Activated CD8-positive, alpha-beta memory T cell treated with anti-CD3 and anti-CD28 coated beads, Interleukin-2, amount 50 U/mL, for 24 hours (primary cell): ENCODE results near the gene MRPS27.
A peak's percentile ranks its signal among the peaks of the same experiment; 100 is the strongest.

Source experiments
- DNase-seq: peaks from one replicate; pipeline ENCODE4 v3.0.0-alpha.2; 2020; ENCODE audit errors: extremely low read depth

Gene MRPS27

GRCh38 chr5:72256536-72256935 lies 63.5 kb downstream of the MRPS27 start:
- no peak for DNase-seq

- no peak for DNase-seq
These were observed 64.4 kb downstream of the MRPS27 start for GRCh38 chr5:72255670-72256069.

- no peak for DNase-seq
These were observed 64.8 kb downstream of the MRPS27 start for GRCh38 chr5:72255237-72255636.

DNA sequence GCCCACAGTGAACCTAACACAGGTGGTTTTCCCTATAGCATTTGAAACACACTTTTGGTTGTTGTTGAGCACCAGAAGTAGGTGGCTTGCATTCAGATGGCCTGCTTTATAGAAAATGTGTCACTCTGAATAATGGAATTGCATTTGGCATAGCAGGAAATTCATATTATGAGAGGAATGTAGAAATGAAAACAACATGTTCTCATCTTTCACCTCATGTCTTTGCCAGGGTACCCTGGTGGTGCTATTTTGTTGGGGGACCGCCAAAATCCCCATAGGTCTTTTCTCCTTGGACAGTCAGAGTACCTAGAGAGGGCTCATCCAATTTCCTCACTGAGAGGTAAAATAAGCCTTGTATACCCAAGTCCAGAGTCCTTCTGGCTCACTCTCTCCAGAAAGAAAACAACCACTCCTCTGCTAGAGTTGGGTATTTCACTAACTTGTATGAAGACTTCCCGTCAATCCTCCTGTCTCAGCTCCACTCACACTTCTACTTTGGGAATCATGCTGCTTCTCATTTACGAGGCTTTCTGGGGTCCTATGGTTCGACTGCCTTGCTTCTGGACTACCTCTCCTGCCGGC lies 67.4 kb downstream of the MRPS27 start:
- DNase-seq, result no peak

DNA sequence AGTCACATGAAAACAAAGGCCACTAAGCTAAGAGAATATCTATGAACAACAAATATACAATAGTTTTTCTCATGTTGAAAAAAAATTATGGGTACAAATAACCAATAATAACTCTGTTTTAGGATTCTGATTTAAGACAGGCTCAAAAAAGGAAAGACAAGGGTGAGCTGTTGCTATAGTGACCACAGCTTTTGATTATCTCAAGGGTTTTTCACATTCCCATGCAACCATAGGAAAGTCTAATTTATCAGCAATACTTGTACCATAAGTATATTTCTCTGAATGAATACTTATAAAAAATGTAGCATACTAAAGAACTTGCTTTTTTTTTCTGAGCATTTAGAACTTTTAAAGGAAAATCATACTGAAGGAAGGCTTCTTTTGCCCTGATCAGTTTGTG lies 68.0 kb downstream of the MRPS27 start:
- no peak for DNase-seq

DNA sequence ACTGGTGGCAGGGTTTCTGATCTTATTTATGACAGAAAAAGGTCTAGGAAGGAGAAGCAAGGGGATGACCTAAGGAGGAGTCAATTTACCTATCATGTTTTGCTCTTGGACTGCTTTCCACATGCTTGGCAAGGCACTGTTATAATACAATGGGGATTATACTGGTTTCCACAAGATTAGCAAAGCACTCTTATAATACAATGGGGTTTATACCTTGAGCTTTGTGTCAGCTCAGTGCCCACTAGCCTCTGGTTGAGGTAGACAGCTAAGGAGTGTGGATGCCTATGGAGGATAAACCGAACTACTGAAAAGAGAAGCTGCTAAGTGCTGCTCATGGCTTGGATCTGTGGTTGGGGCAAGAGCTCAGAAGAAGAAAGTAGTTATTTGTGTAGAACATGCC lies 68.7 kb downstream of the MRPS27 start:
- DNase-seq, result no peak

GRCh38 chr5:72248410-72248981 lies 71.5 kb downstream of the MRPS27 start:
- no peak for DNase-seq

- DNase-seq, result no peak
These were observed 73.0 kb downstream of the MRPS27 start for GRCh38 chr5:72246954-72247442.

DNA sequence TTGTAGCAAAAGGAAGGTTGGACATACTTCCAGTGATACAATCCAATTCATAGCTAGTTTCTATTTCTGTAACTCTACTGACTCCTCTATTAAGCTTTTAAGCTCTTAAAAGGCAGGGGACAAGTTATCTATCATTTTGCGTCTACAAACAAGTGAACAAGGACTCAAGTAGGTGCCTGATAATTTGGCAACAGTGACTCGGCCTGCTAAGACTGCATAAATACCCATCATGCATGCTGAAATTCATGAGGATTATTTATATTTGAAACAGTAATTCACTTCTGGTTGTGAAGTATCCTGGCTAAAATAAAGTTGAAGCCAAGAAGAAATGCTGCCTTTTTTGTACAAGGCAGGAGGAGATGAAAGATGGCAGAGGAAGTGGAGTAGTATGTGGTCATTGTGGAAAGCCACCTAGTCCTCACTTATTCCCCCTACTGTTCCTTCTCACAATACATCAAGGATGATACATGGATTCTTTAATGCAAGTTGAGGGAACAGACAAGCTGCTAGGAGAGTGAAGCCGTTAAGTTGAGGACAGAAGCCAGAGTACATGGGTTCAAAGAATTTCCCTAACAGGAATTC lies 74.0 kb downstream of the MRPS27 start:
- DNase-seq, result no peak

DNA sequence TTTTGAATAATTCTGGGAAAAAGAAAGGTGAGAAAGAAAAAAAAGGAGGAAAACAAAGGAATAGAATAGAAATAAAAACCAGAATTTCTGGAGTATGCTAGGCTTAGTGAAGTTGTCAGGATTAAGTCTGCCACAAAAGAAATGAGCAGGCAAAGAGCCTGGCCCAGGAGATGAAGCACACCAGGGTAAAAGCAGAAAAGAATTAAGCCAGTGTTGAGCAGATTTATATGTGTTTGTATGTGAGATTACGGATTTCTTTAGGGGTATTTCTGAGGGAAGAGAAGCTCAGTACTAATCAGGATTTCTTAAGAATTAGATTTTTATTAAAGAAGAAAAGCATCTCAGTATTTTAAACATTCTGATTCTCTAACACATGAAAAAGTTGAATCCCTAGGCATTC lies 74.5 kb downstream of the MRPS27 start:
- no peak for DNase-seq

GRCh38 chr5:72244862-72245371 lies 75.1 kb downstream of the MRPS27 start:
- DNase-seq, result no peak

DNA sequence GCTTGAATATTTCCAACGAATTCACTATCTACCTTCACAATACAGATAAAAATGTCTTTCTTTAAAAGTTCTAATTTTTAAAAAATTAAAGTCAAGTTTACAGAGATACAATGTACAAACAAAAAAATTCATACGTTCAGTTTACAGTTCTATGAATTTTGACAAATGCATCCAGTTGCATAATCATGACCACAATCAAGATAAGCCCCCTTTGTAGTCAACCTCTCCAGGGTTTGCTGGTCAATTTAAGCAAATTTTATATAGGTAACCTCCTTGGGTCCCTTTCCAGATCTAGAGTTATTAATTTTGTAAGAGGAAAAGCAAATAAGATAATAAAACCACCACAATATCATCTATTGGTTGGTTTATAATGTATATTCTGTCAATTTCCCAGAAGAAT lies 76.3 kb downstream of the MRPS27 start:
- no peak for DNase-seq

DNA sequence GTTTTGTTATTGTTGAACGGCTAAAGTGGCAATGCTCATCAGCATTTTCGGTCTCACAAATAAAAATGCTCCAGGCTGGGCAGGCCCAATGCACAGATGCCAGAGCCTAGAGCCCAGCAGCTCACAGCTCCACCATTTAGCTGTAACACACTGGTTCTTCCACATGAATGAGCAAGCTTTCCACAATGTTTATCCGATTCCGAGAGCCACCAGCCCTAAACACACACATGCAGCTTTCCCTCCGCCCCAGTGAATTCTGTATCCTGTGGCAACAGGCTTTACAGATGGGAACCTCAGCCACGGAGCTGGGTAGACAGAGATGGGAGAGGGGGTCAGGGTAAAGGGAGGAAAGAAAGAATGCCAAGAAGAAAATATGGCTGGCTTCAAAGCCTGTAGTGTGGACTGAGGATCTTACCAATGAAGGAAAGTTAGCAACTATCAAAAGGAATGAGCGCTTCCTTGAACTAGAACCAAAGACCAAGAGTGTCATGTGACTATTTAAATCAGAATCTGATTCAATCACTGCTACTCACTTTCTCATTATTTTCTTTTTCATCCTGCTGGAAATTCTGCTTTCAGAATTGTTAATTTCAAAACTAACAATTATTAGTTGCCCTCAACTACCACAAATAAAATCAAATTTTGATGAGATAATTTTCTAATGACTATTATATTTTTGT lies 77.1 kb downstream of the MRPS27 start:
- DNase-seq, result no peak

DNA sequence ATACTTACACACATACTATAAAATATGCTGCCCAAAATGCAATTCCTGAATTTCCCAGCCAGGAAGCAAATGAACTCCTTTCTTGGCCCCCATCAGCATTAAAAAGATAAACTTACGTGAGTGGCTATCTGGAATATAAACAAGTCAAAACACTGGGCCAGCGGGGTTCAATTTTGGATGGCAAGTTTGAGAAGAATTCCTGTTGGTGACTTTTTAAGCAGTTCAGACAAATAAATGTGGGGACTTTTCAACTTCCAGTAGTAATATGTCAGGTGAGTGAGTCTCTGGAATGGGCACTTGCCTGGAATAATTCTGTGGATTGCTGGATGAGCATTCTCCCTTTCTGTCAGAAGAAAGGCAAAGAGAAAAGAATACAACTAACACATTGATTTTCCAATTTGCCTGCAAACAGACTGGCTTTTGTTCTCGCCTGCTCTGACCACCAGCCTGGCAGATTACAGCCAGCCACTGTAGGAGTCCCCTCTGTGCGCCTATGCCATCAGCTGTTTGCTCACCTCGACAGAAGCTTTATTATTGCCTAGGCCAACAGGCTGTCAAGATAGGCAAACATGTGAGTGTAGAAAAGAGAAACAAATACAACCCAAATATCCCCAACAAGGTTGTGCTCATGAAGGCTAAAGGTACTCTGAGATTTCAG lies 78.6 kb downstream of the MRPS27 start:
- DNase-seq, result no peak

GRCh38 chr5:72238712-72239445 lies 81.2 kb downstream of the MRPS27 start:
- DNase-seq, result no peak

DNA sequence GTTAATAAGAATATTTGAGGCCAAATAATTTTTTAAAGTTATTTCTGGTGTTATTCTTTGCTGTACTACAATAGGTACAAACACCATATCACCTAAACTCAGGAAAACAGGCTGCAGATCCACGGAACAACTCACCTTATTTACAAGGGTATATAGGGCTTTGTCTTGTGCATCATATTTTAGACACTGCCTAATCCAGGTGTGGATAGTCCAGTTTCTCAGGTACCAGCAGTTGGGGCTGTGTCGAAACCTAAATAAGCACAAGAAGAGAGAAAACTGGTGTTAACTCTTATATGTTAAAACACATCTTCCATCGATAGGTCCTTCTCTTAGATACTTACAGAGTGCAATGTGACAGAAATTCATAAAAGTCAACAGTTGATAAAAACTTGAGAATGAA lies 82.2 kb downstream of the MRPS27 start:
- no peak for DNase-seq

- DNase-seq, result no peak
These were observed 82.6 kb downstream of the MRPS27 start for GRCh38 chr5:72237415-72237814.

- no peak for DNase-seq
These were observed 84.3 kb downstream of the MRPS27 start for GRCh38 chr5:72235725-72236124.

- no peak for DNase-seq
These were observed 85.2 kb downstream of the MRPS27 start for GRCh38 chr5:72234868-72235267.

DNA sequence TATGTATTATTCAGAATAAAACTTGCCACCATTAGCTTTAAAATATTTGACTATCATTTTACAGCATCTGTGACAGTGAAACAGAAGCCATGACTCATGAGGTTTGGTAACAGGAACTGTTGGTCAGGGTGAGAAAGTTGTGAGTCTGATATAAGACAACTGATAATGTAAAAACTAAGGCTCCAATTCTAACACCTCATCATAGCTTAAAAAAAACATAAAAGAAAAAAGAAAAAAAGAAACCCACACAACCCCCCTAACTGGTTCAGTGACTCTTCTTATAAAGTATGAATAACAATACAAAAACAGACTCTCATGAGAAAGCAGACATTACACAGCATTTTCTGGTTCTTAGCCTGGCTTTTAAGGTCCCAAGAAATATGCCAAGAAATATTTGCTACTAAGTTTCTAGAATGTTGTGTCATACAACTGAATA lies 85.8 kb downstream of the MRPS27 start:
- peak; percentile 7 for DNase-seq

GRCh38 chr5:72233835-72234234 lies 86.2 kb downstream of the MRPS27 start:
- DNase-seq, result no peak

DNA sequence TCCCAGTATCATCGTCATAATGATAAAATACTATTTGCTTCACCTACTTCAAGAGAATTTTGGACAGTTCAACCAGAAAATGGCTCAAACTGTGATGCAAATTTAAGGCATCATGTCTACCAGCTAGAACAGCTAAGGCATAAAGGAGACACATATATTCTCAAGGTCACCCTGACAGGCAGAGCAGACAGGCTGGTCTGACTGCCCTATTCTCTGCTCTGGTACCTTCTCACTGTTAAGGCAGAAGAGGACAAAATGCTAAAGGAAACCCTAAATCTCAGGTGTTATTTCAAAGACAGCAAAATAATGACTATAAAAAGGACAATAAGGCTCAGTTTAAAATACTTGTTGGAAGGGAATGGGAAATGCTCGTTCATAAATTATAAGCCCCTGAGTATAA lies 87.2 kb downstream of the MRPS27 start:
- DNase-seq, result no peak
